ENCODE data around the gene CYFIP2.

DNA sequence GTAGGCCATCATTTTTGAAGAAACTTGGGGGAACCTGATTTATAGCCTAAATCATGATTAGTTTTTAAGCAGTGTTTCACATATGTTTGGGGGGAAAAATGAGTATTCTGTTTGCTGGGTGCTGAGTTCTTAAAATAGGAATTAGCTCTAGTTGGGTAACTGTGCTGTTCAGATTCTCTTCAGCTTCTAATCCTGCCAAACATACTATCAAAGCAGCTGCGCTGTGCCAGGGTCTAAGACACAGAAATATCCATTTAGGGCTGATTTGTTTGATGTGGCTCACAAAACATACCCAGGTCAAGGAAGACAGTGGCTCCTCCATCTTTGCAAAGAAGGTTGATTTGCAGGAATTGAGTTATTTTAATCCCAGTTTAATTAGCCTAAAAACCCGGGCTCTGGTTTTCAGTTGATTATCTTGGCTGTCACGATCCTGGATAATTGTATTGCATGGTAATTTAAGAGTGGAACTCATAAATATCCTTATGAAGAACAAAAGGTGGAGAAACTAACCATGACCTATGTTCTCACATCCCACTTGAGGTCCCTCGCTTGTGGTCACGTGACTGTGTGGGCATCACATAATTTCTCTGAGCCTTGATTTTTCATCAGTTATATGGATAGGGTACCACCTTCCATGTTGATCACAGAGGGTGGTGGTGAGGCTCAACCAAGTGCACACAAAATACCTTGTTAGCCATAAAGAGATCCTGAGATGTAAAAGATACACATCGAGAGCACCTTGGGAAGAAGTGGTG, 18.7 kb downstream of the CYFIP2 start:
- TF ChIP-seq, protein P1, sequence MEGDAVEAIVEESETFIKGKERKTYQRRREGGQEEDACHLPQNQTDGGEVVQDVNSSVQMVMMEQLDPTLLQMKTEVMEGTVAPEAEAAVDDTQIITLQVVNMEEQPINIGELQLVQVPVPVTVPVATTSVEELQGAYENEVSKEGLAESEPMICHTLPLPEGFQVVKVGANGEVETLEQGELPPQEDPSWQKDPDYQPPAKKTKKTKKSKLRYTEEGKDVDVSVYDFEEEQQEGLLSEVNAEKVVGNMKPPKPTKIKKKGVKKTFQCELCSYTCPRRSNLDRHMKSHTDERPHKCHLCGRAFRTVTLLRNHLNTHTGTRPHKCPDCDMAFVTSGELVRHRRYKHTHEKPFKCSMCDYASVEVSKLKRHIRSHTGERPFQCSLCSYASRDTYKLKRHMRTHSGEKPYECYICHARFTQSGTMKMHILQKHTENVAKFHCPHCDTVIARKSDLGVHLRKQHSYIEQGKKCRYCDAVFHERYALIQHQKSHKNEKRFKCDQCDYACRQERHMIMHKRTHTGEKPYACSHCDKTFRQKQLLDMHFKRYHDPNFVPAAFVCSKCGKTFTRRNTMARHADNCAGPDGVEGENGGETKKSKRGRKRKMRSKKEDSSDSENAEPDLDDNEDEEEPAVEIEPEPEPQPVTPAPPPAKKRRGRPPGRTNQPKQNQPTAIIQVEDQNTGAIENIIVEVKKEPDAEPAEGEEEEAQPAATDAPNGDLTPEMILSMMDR (IDR thresholded peaks at IDR 0.05): no peak
- TF ChIP-seq ELF4 (CRISPR knock-in tag; IDR thresholded peaks at IDR 0.05; ENCODE audit: low read depth): no peak
- no peak for TF ChIP-seq ZNF138 (CRISPR knock-in tag; conservative IDR thresholded peaks at IDR 0.05)
- no peak for TF ChIP-seq NR2C2 (CRISPR knock-in tag; IDR thresholded peaks at IDR 0.05)
- no peak for TF ChIP-seq SP1 (CRISPR knock-in tag; conservative IDR thresholded peaks at IDR 0.05)
- TF ChIP-seq, protein P2, sequence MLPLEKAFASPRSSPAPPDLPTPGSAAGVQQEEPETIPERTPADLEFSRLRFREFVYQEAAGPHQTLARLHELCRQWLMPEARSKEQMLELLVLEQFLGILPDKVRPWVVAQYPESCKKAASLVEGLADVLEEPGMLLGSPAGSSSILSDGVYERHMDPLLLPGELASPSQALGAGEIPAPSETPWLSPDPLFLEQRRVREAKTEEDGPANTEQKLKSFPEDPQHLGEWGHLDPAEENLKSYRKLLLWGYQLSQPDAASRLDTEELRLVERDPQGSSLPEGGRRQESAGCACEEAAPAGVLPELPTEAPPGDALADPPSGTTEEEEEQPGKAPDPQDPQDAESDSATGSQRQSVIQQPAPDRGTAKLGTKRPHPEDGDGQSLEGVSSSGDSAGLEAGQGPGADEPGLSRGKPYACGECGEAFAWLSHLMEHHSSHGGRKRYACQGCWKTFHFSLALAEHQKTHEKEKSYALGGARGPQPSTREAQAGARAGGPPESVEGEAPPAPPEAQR (CRISPR knock-in tag; IDR thresholded peaks at IDR 0.05): no peak
- TF ChIP-seq, protein P3, sequence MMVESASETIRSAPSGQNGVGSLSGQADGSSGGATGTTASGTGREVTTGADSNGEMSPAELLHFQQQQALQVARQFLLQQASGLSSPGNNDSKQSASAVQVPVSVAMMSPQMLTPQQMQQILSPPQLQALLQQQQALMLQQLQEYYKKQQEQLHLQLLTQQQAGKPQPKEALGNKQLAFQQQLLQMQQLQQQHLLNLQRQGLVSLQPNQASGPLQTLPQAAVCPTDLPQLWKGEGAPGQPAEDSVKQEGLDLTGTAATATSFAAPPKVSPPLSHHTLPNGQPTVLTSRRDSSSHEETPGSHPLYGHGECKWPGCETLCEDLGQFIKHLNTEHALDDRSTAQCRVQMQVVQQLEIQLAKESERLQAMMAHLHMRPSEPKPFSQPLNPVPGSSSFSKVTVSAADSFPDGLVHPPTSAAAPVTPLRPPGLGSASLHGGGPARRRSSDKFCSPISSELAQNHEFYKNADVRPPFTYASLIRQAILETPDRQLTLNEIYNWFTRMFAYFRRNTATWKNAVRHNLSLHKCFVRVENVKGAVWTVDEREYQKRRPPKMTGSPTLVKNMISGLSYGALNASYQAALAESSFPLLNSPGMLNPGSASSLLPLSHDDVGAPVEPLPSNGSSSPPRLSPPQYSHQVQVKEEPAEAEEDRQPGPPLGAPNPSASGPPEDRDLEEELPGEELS (CRISPR knock-in tag; IDR thresholded peaks at IDR 0.05): no peak
- TF ChIP-seq SMAD4 (CRISPR knock-in tag; IDR thresholded peaks at IDR 0.05): no peak
- TF ChIP-seq, protein P4, sequence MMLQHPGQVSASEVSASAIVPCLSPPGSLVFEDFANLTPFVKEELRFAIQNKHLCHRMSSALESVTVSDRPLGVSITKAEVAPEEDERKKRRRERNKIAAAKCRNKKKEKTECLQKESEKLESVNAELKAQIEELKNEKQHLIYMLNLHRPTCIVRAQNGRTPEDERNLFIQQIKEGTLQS (CRISPR knock-in tag; conservative IDR thresholded peaks at IDR 0.05): no peak
- TF ChIP-seq, protein P5, sequence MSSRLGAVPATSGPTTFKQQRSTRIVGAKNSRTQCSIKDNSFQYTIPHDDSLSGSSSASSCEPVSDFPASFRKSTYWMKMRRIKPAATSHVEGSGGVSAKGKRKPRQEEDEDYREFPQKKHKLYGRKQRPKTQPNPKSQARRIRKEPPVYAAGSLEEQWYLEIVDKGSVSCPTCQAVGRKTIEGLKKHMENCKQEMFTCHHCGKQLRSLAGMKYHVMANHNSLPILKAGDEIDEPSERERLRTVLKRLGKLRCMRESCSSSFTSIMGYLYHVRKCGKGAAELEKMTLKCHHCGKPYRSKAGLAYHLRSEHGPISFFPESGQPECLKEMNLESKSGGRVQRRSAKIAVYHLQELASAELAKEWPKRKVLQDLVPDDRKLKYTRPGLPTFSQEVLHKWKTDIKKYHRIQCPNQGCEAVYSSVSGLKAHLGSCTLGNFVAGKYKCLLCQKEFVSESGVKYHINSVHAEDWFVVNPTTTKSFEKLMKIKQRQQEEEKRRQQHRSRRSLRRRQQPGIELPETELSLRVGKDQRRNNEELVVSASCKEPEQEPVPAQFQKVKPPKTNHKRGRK (CRISPR knock-in tag; IDR thresholded peaks at IDR 0.05; ENCODE audit: borderline replicate concordance): no peak
- TF ChIP-seq, protein P6, sequence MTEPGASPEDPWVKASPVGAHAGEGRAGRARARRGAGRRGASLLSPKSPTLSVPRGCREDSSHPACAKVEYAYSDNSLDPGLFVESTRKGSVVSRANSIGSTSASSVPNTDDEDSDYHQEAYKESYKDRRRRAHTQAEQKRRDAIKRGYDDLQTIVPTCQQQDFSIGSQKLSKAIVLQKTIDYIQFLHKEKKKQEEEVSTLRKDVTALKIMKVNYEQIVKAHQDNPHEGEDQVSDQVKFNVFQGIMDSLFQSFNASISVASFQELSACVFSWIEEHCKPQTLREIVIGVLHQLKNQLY (CRISPR knock-in tag; IDR thresholded peaks at IDR 0.05): no peak
- TF ChIP-seq, protein P7, sequence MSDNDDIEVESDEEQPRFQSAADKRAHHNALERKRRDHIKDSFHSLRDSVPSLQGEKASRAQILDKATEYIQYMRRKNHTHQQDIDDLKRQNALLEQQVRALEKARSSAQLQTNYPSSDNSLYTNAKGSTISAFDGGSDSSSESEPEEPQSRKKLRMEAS (CRISPR knock-in tag; IDR thresholded peaks at IDR 0.05): no peak

Measured in WTC11 (cell line).